ENCODE measurements around the gene HDGFL3. TPM values are rescaled to one million over a fixed set of nuclear protein-coding genes. Genes with fewer than 3 reads are reported as not detected.
"Not testable (repeated sequence)": the region's sequence is repeated elsewhere in the genome, so short reads cannot be mapped to it uniquely, and the experiment has no call there.

Gene HDGFL3
- total RNA-seq, 1 donor from 2014 or later: 61.1 TPM

GRCh38 chr15:83100097-83100646, 107.5 kb downstream of the HDGFL3 start:
- DNase-seq (ENCODE audit: low read depth): no peak
- no peak for TF ChIP-seq CTCF (conservative IDR thresholded peaks at IDR 0.05; ENCODE audit: low read depth, low read length)
- H3K4me3 ChIP-seq (ENCODE audit: low read depth, low read length): no peak overlapping the region

GRCh38 chr15:83099290-83099689, 108.3 kb downstream of the HDGFL3 start:
- no peak for TF ChIP-seq CTCF (conservative IDR thresholded peaks at IDR 0.05; ENCODE audit: low read depth, low read length)

GRCh38 chr15:83098079-83098478, 109.5 kb downstream of the HDGFL3 start:
- TF ChIP-seq CTCF (conservative IDR thresholded peaks at IDR 0.05; ENCODE audit: low read depth, low read length): no peak
- DNase-seq (ENCODE audit: low read depth): no peak
- no peak overlapping the region for H3K4me3 ChIP-seq (ENCODE audit: low read depth, low read length)

More at GRCh38 chr15:83099290-83099689, 108.3 kb downstream of the HDGFL3 start:
- H3K4me3 ChIP-seq (ENCODE audit: low read depth, low read length): no peak overlapping the region
- no peak for DNase-seq (ENCODE audit: low read depth)

GRCh38 chr15:83094583-83094982, 113.0 kb downstream of the HDGFL3 start:
- no peak for TF ChIP-seq CTCF (conservative IDR thresholded peaks at IDR 0.05; ENCODE audit: low read depth, low read length)
- DNase-seq (ENCODE audit: low read depth): no peak

GRCh38 chr15:83092309-83092976, 115.2 kb downstream of the HDGFL3 start:
- no peak for TF ChIP-seq CTCF (conservative IDR thresholded peaks at IDR 0.05; ENCODE audit: low read depth, low read length)
- no peak for DNase-seq (ENCODE audit: low read depth)
- H3K4me3 ChIP-seq (ENCODE audit: low read depth, low read length): no peak overlapping the region

More at GRCh38 chr15:83094583-83094982, 113.0 kb downstream of the HDGFL3 start:
- no peak overlapping the region for H3K4me3 ChIP-seq (ENCODE audit: low read depth, low read length)

GRCh38 chr15:83091965-83092308, 115.7 kb downstream of the HDGFL3 start:
- not testable (repeated sequence) for H3K4me3 ChIP-seq (ENCODE audit: low read depth, low read length); DNase-seq (ENCODE audit: low read depth)

- H3K4me3 ChIP-seq (ENCODE audit: low read depth, low read length): no peak overlapping the region
- no peak for TF ChIP-seq CTCF (conservative IDR thresholded peaks at IDR 0.05; ENCODE audit: low read depth, low read length)
- DNase-seq (ENCODE audit: low read depth): no peak
These were observed 117.2 kb downstream of the HDGFL3 start for GRCh38 chr15:83090465-83090864.
